GM12878 (cell line): ENCODE measurements around the gene XPO6. TPM values are rescaled to one million over a fixed set of nuclear protein-coding genes. Genes with fewer than 3 reads are reported as not detected.

Experiments used
- ATAC-seq: fragments of 200-7000 bp; cut with Tn5 transposase; 3 replicates; pipeline ENCODE4 v1.9.1; 2020; ENCODE audit warnings: mild to moderate bottlenecking, moderate library complexity
- BruUV-seq: library from RNA; stranded (reverse); fragments of 400-500 nt; replicated peaks from 2 replicates; lab custom pipeline; 2021; lab: Mats Ljungman, UMichigan
- CTCF ChIA-PET: fragments of 300-600 bp; sonication (Branson Sonifier 250); formaldehyde crosslinking; extraction: SDS; loops from one replicate; lab custom pipeline; 2021; ENCODE audit warnings: inconsistent platforms; lab: Yijun Ruan, JAX
- POLR2A ChIA-PET: fragments of 350-600 bp; formaldehyde crosslinking; extraction: SDS; loops from one replicate; lab custom pipeline; 2021; ENCODE audit warnings: inconsistent platforms; lab: Charles Lee
- RAD21 ChIA-PET: fragments of 300-600 bp; sonication (Branson Sonifier 250); formaldehyde crosslinking; loops from one replicate; lab custom pipeline; 2023; ENCODE audit warnings: antibody characterized with exemption; ENCODE audit not compliant: unreplicated experiment; lab: Charles Lee
- SMC1A ChIA-PET: fragments of 300-600 bp; sonication (Branson Sonifier 250); formaldehyde crosslinking; loops from one replicate; lab custom pipeline; 2023; ENCODE audit not compliant: unreplicated experiment, uncharacterized antibody; lab: Charles Lee
- DNase-seq: peaks from one replicate; pipeline ENCODE4 v3.0.0-alpha.2; 2011; ENCODE audit warnings: low read depth, low spot score
- FAIRE-seq: peaks from 3 replicates; lab custom pipeline; 2011; peaks lifted over from hg19 to GRCh38; lab: Jason Lieb, UNC
- H2AFZ ChIP-seq: 2 replicates; pipeline ENCODE4 v1.6.0; 2011; ENCODE audit warnings: low read depth, low read length, control low read depth; ENCODE audit not compliant: control insufficient read depth
- H3K27ac ChIP-seq: 2 replicates; pipeline ENCODE4 v1.5.1; 2011; ENCODE audit warnings: control low read depth; ENCODE audit not compliant: control insufficient read depth, insufficient read depth
- H3K27me3 ChIP-seq, 2 experiments: replicated peaks in 1 of 2; 2 replicates each; pipeline versions ENCODE4 v1.6.0 to v1.6.1; 2011; ENCODE audit warnings: low read length in 1 of 2; ENCODE audit not compliant: control insufficient read depth in 2 of 2, insufficient read depth in 2 of 2
- H3K36me3 ChIP-seq, 2 experiments: 2 replicates each; pipeline ENCODE4 v1.5.1; 2011; ENCODE audit warnings: low read length in 1 of 2; ENCODE audit not compliant: control insufficient read depth in 2 of 2, insufficient read depth in 2 of 2
- H3K4me1 ChIP-seq: 2 replicates; pipeline ENCODE4 v1.6.1; 2011; ENCODE audit warnings: mild to moderate bottlenecking, low read length, moderate library complexity, mixed read lengths; ENCODE audit not compliant: control insufficient read depth, insufficient read depth
- H3K4me2 ChIP-seq: 2 replicates; pipeline ENCODE4 v1.6.0; 2011; ENCODE audit warnings: control low read depth; ENCODE audit not compliant: control insufficient read depth, insufficient read depth
- H3K4me3 ChIP-seq: fragments of 200-600 bp; sonication (generic); 2 replicates; pipeline ENCODE4 v1.5.1; 2016
- H3K79me2 ChIP-seq: 2 replicates; pipeline ENCODE4 v1.6.0; 2011; ENCODE audit warnings: low read length; ENCODE audit not compliant: control insufficient read depth, insufficient read depth
- H3K9ac ChIP-seq: 2 replicates; pipeline ENCODE4 v1.8.0; 2011; ENCODE audit warnings: low read length, control low read depth, mixed read lengths; ENCODE audit not compliant: control insufficient read depth, insufficient read depth
- H3K9me3 ChIP-seq: replicated peaks from 3 replicates; pipeline ENCODE4 v1.5.1; 2011; ENCODE audit warnings: mild to moderate bottlenecking, low read length; ENCODE audit not compliant: control insufficient read depth, insufficient read depth
- H4K20me1 ChIP-seq: 2 replicates; pipeline ENCODE4 v1.6.0; 2011; ENCODE audit not compliant: control insufficient read depth, insufficient read depth
- BCL11A ChIP-seq: IDR thresholded peaks from 2 replicates; pipeline ENCODE4 v1.6.1; 2011; ENCODE audit warnings: low read depth, low read length
- CUX1 ChIP-seq: IDR thresholded peaks from 2 replicates; pipeline ENCODE4 v1.6.1; 2012; ENCODE audit warnings: improper control_type of control experiment, low read depth, low read length; ENCODE audit not compliant: insufficient replicate concordance
- E2F8 ChIP-seq: fragments of 450-650 bp; IDR thresholded peaks from 2 replicates; pipeline ENCODE4 v1.6.1; 2018; ENCODE audit warnings: mild to moderate bottlenecking, low read depth, moderate library complexity; ENCODE audit not compliant: partially characterized antibody
- HDGF ChIP-seq: fragments of 450-650 bp; IDR thresholded peaks from 2 replicates; pipeline ENCODE4 v1.6.1; 2016; ENCODE audit warnings: antibody characterized with exemption
- IKZF2 ChIP-seq, 2 experiments: fragments of 450-650 bp; IDR thresholded peaks; 2 replicates each; pipeline ENCODE4 v1.6.1; 2017; ENCODE audit warnings: mild to moderate bottlenecking in 2 of 2, moderate library complexity in 2 of 2
- IRF4 ChIP-seq: IDR thresholded peaks from 2 replicates; pipeline ENCODE4 v1.6.1; 2011; ENCODE audit warnings: low read depth, low read length
- NFYB ChIP-seq: IDR thresholded peaks from 2 replicates; pipeline ENCODE4 v1.6.1; 2011; ENCODE audit warnings: low read depth, mild to moderate bottlenecking, low read length, improper control_type of control experiment, moderate library complexity; ENCODE audit not compliant: insufficient read depth
- RAD51 ChIP-seq: fragments of 450-650 bp; IDR thresholded peaks from 2 replicates; pipeline ENCODE4 v1.6.1; 2016; ENCODE audit warnings: moderate library complexity, mild to moderate bottlenecking, inconsistent platforms
- WGBS: methylation state at CpG from one replicate; pipeline ENCODE4 v1.1.6; 2016; ENCODE audit warnings: low lambda C conversion rate; ENCODE audit not compliant: insufficient replicate concordance, insufficient coverage; ENCODE audit errors: missing lambda C conversion rate; 5-methylcytosine and 5-hydroxymethylcytosine counted together
- in situ Hi-C: fragments of 300-500 bp; cut with MboI; formaldehyde crosslinking; loops from 9 replicates; pipeline ENCODE4 v1.14.3; 2018; ENCODE audit warnings: mixed read lengths
- intact Hi-C: fragments of 100-400 bp; cut with micrococcal nuclease; formaldehyde crosslinking; loops from one replicate; pipeline ENCODE4 v1.14.2; 2022; ENCODE audit not compliant: unreplicated experiment
- polyA plus RNA-seq, 11 experiments: library from polyadenylated mRNA; depleted of rRNA in 4 of 11; unstranded in 6 of 11; stranded (reverse) in 5 of 11; fragments of >200 nt; fragmentation: Nextera tagmentation in 4 of 11; fragmentation: Illumina TruSeq in 1 of 11; extraction: Ambion mirVana in 4 of 11; extraction: Trizol in 1 of 11; gene quantifications; 1 replicate in 1 of 11; 2 replicates in 10 of 11; pipeline versions ENCODE4 v1.2.1 to v1.2.3, GENCODE V29; 2011 to 2016; ENCODE audit warnings: inconsistent platforms in 2 of 11, missing spikeins in 2 of 11, low read depth in 1 of 11
- total RNA-seq, 4 experiments: library from RNA; depleted of rRNA in 3 of 4; stranded (reverse); fragments of >200 nt in 3 of 4; fragmentation: Illumina TruSeq in 1 of 4; extraction: Trizol in 1 of 4; gene quantifications; 2 replicates each; pipeline versions ENCODE4 v1.2.1 to v1.2.3, GENCODE V29; 2013 to 2021

Gene XPO6
- total and polyA plus RNA-seq, 10 of the 15 experiments (the other 5 are each of a cell fraction or from before 2014, with no cell fraction given) = 9.9 to 246 (median 110) TPM

- TF ChIP-seq BCL11A = no peak
- no peak for TF ChIP-seq IRF4
- TF ChIP-seq HDGF = no peak
- TF ChIP-seq RAD51 = no peak
- TF ChIP-seq NFYB = no peak
- no peak for TF ChIP-seq IKZF2 (IDR thresholded peaks at IDR 0.05)
- no peak for TF ChIP-seq E2F8
- TF ChIP-seq CUX1 = no peak
- H3K9ac ChIP-seq = no peak overlapping the region
- ATAC-seq (no peak), DNase-seq (no peak), FAIRE-seq (no peak)
- H3K27me3 ChIP-seq = no peaks in the 10 kb centered on the region
- peaks cover 15 to 32% of the 10 kb centered on the region in 2 experiments for H3K36me3 ChIP-seq
- no peaks in the 10 kb centered on the region; the same call in none of the 2 replicates for H3K4me1 ChIP-seq
- CTCF ChIA-PET = interaction anchor here (1.2 to 4.1 kb wide), 3 partner anchors 10 to 71 kb away, joined by 3 to 15 read pairs (median 3); no protein-coding TSS in a partner anchor
- intact Hi-C loops = no loop called here
- H3K79me2 ChIP-seq = peaks cover 33% of the 10 kb centered on the region
- no peak overlapping the region for H2AFZ ChIP-seq
- POLR2A ChIA-PET = interaction anchor here (0.7 to 1.9 kb wide), 3 partner anchors 9 to 25 kb away, joined by 4 to 8 read pairs (median 5); no protein-coding TSS in a partner anchor
- H3K27ac ChIP-seq = no peak overlapping the region
- WGBS = 95% methylated on average over 6 of the region's 6 CpGs
- H3K9me3 ChIP-seq = no peaks in the 10 kb centered on the region
- no TSS peak for BruUV-seq
- RAD21 ChIA-PET = interaction anchor here (0.8 to 1.1 kb wide), 2 partner anchors 21 to 56 kb away, joined by 4 read pairs; no protein-coding TSS in a partner anchor
- SMC1A ChIA-PET = interaction anchor here (0.7 to 1.6 kb wide), 9 partner anchors 9 to 53 kb away, joined by 3 to 8 read pairs (median 3); no protein-coding TSS in a partner anchor
- in situ Hi-C loops = no loop called here
- H3K4me2 ChIP-seq = no peak overlapping the region
- no peak overlapping the region for H3K4me3 ChIP-seq
- no peaks in the 10 kb centered on the region; the same call in 1 of the 2 replicates for H4K20me1 ChIP-seq
These were observed 49.4 kb downstream of the XPO6 start for GRCh38 chr16:28162326-28162877.
